HepG2 (cell line): Measurements from ENCODE around the gene NPBWR2. TPM values are rescaled to one million over a fixed set of nuclear protein-coding genes. Genes with fewer than 3 reads are reported as not detected.
A peak's percentile ranks its signal among the peaks of the same experiment; 100 is the strongest.

ENCODE experiments used
- HOXD1 ChIP-seq: sonication (generic); formaldehyde crosslinking; IDR thresholded peaks from 2 replicates; pipeline ENCODE4 v1.5.0; 2020; ENCODE audit warnings: missing genetic modification reagents
- KAT7 ChIP-seq: IDR thresholded peaks from 2 replicates; pipeline ENCODE4 v1.6.1; 2018; ENCODE audit warnings: borderline replicate concordance, missing compliant biosample characterization
- RFX3 ChIP-seq: IDR thresholded peaks from 2 replicates; pipeline ENCODE4 v1.6.1; 2016; ENCODE audit warnings: missing biosample characterization, missing genetic modification reagents
- SMAD1 ChIP-seq: sonication (generic); formaldehyde crosslinking; IDR thresholded peaks from 2 replicates; pipeline ENCODE4 v1.4.0; 2020; ENCODE audit warnings: missing genetic modification reagents, low read depth, mild to moderate bottlenecking, borderline replicate concordance
- SMAD9 ChIP-seq: sonication (generic); formaldehyde crosslinking; IDR thresholded peaks from 2 replicates; pipeline ENCODE4 v1.5.1; 2020; ENCODE audit warnings: mild to moderate bottlenecking, missing genetic modification reagents
- TCF12 ChIP-seq, 2 experiments: fragments of 450-650 bp in 1 of 2; sonication (generic) in 1 of 2; formaldehyde crosslinking in 1 of 2; IDR thresholded peaks; 2 replicates each; pipeline versions ENCODE4 v1.6.1 to v1.8.0; 2017 to 2022; ENCODE audit warnings: antibody characterized with exemption in 1 of 2, mild to moderate bottlenecking in 1 of 2, missing genetic modification reagents in 1 of 2, moderate library complexity in 1 of 2
- ZNF260 ChIP-seq: sonication (generic); formaldehyde crosslinking; IDR thresholded peaks from 2 replicates; pipeline ENCODE4 v1.4.0; 2020; ENCODE audit warnings: missing genetic modification reagents, low read depth, mild to moderate bottlenecking, borderline replicate concordance
- ZNF556 ChIP-seq: sonication (generic); formaldehyde crosslinking; IDR thresholded peaks from 2 replicates; pipeline ENCODE4 v1.4.0; 2020; ENCODE audit warnings: mild to moderate bottlenecking, missing genetic modification reagents, borderline replicate concordance
- ZNF883 ChIP-seq: sonication (generic); formaldehyde crosslinking; IDR thresholded peaks from 2 replicates; pipeline ENCODE4 v1.5.1; 2020; ENCODE audit warnings: mild to moderate bottlenecking, missing genetic modification reagents; ENCODE audit errors: not compliant biosample characterization
- polyA plus RNA-seq, 8 experiments: library from polyadenylated mRNA; depleted of rRNA in 3 of 8; stranded (reverse) in 7 of 8; unstranded in 1 of 8; fragments of >200 nt; fragmentation: Illumina TruSeq in 4 of 8; extraction: Trizol in 4 of 8; gene quantifications; 2 replicates each; pipeline versions ENCODE4 v1.2.1 to v1.2.3, GENCODE V29; 2011 to 2016; ENCODE audit warnings: low read depth in 4 of 8, missing spikeins in 1 of 8, mixed read lengths in 1 of 8; ENCODE audit not compliant: insufficient read depth in 1 of 8
- total RNA-seq, 5 experiments: library from RNA; depleted of rRNA; stranded (reverse); fragments of >200 nt; fragmentation: Illumina TruSeq; extraction: Trizol; gene quantifications; 2 replicates each; pipeline ENCODE4 v1.2.3, GENCODE V29; 2016; ENCODE audit warnings: low read depth in 1 of 5
- TF ChIP-seq, protein P1 (sequence below): sonication (generic); formaldehyde crosslinking; IDR thresholded peaks from 2 replicates; pipeline ENCODE4 v1.5.0; 2020; ENCODE audit warnings: mild to moderate bottlenecking, missing genetic modification reagents
- TF ChIP-seq, protein P2 (sequence below): sonication (generic); formaldehyde crosslinking; conservative IDR thresholded peaks from 2 replicates; pipeline ENCODE4 v1.4.0; 2020; ENCODE audit warnings: missing genetic modification reagents
- TF ChIP-seq, protein P3 (sequence below): sonication (generic); formaldehyde crosslinking; IDR thresholded peaks from 2 replicates; pipeline ENCODE4 v1.4.0; 2020; ENCODE audit warnings: mild to moderate bottlenecking, missing genetic modification reagents
- TF ChIP-seq, protein P4 (sequence below): IDR thresholded peaks from 2 replicates; pipeline ENCODE4 v1.6.1; 2012; ENCODE audit warnings: low read depth, low read length, improper control_type of control experiment
- TF ChIP-seq, protein P5 (sequence below): sonication (generic); formaldehyde crosslinking; IDR thresholded peaks from 2 replicates; pipeline ENCODE4 v1.5.1; 2020; ENCODE audit warnings: mild to moderate bottlenecking, missing genetic modification reagents, moderate library complexity
- TF ChIP-seq, protein P6 (sequence below): sonication (generic); formaldehyde crosslinking; IDR thresholded peaks from 2 replicates; pipeline ENCODE4 v1.5.0; 2020; ENCODE audit warnings: missing genetic modification reagents

Gene NPBWR2
- total and polyA plus RNA-seq, 2 of the 13 experiments (the other 11 are each of a cell fraction or from before 2014, with no cell fraction given), result not detected

DNA sequence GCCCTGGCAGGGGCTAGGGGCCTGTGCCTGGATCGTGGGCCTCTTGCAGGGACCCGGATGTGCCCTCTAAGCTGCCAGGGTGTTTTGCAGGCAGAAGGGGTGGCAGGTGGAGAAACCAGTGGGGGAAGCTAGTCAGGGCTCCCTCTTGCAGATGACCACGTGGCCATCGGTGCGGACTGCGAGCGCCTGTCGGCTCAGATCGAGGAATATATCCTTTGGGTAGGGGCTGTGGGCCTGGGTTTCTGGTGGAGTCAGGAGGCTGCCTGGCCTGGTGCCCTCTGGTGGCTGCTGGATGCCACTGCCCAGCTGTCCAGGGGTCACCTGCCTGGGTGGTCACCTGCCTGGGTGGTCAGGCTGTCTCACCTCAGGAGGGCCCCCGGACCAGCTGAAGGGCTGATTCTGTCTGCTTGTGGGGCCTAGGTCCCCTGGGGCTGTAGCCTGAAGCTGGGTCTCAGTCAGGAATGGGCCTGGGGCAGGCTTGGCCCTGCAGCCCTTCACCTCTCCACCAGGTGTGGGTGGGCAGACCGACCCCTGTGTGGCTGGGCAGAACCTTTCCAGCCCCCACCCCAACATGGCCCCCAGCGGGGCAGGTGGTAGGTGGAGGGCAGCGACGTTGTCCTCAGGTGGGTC, 37.6 kb downstream of the NPBWR2 start (continued):
- TF ChIP-seq, protein P1, sequence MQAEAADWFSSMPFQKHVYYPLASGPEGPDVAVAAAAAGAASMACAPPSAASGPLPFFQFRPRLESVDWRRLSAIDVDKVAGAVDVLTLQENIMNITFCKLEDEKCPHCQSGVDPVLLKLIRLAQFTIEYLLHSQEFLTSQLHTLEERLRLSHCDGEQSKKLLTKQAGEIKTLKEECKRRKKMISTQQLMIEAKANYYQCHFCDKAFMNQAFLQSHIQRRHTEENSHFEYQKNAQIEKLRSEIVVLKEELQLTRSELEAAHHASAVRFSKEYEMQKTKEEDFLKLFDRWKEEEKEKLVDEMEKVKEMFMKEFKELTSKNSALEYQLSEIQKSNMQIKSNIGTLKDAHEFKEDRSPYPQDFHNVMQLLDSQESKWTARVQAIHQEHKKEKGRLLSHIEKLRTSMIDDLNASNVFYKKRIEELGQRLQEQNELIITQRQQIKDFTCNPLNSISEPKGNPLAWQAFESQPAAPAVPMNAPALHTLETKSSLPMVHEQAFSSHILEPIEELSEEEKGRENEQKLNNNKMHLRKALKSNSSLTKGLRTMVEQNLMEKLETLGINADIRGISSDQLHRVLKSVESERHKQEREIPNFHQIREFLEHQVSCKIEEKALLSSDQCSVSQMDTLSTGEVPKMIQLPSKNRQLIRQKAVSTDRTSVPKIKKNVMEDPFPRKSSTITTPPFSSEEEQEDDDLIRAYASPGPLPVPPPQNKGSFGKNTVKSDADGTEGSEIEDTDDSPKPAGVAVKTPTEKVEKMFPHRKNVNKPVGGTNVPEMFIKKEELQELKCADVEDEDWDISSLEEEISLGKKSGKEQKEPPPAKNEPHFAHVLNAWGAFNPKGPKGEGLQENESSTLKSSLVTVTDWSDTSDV (CRISPR knock-in tag), result peak; percentile 72; the same call in 1 of the 2 replicates
- TF ChIP-seq, protein P2, sequence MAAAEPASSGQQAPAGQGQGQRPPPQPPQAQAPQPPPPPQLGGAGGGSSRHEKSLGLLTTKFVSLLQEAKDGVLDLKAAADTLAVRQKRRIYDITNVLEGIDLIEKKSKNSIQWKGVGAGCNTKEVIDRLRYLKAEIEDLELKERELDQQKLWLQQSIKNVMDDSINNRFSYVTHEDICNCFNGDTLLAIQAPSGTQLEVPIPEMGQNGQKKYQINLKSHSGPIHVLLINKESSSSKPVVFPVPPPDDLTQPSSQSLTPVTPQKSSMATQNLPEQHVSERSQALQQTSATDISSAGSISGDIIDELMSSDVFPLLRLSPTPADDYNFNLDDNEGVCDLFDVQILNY (CRISPR knock-in tag), result 0 out of 2 replicates have a peak, but pooled peaks have one; percentile 61
- TF ChIP-seq TCF12 (IDR thresholded peaks at IDR 0.05) (no peak), TCF12 (CRISPR knock-in tag; IDR thresholded peaks at IDR 0.05) (peak; percentile 79; the same call in 1 of the 2 replicates), ZNF260 (CRISPR knock-in tag) (peak; percentile 31; the same call in 1 of the 2 replicates), SMAD1 (CRISPR knock-in tag) (peak; percentile 70; the same call in 1 of the 2 replicates), HOXD1 (CRISPR knock-in tag) (no peak; the same call in 1 of the 2 replicates), RFX3 (CRISPR knock-in tag) (no peak), ZNF556 (CRISPR knock-in tag) (no peak), KAT7 (CRISPR knock-in tag) (peak; percentile 62; the same call in 1 of the 2 replicates), ZNF883 (CRISPR knock-in tag) (peak; percentile 75), SMAD9 (CRISPR knock-in tag) (no peak)
- TF ChIP-seq, protein P3, sequence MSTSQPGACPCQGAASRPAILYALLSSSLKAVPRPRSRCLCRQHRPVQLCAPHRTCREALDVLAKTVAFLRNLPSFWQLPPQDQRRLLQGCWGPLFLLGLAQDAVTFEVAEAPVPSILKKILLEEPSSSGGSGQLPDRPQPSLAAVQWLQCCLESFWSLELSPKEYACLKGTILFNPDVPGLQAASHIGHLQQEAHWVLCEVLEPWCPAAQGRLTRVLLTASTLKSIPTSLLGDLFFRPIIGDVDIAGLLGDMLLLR (CRISPR knock-in tag), result peak; percentile 51; the same call in 1 of the 2 replicates
- TF ChIP-seq, protein P4, sequence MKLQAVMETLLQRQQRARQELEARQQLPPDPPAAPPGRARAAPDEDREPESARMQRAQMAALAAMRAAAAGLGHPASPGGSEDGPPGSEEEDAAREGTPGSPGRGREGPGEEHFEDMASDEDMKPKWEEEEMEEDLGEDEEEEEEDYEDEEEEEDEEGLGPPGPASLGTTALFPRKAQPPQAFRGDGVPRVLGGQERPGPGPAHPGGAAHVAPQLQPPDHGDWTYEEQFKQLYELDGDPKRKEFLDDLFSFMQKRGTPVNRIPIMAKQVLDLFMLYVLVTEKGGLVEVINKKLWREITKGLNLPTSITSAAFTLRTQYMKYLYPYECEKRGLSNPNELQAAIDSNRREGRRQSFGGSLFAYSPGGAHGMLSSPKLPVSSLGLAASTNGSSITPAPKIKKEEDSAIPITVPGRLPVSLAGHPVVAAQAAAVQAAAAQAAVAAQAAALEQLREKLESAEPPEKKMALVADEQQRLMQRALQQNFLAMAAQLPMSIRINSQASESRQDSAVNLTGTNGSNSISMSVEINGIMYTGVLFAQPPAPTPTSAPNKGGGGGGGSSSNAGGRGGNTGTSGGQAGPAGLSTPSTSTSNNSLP, result no peak
- TF ChIP-seq, protein P5, sequence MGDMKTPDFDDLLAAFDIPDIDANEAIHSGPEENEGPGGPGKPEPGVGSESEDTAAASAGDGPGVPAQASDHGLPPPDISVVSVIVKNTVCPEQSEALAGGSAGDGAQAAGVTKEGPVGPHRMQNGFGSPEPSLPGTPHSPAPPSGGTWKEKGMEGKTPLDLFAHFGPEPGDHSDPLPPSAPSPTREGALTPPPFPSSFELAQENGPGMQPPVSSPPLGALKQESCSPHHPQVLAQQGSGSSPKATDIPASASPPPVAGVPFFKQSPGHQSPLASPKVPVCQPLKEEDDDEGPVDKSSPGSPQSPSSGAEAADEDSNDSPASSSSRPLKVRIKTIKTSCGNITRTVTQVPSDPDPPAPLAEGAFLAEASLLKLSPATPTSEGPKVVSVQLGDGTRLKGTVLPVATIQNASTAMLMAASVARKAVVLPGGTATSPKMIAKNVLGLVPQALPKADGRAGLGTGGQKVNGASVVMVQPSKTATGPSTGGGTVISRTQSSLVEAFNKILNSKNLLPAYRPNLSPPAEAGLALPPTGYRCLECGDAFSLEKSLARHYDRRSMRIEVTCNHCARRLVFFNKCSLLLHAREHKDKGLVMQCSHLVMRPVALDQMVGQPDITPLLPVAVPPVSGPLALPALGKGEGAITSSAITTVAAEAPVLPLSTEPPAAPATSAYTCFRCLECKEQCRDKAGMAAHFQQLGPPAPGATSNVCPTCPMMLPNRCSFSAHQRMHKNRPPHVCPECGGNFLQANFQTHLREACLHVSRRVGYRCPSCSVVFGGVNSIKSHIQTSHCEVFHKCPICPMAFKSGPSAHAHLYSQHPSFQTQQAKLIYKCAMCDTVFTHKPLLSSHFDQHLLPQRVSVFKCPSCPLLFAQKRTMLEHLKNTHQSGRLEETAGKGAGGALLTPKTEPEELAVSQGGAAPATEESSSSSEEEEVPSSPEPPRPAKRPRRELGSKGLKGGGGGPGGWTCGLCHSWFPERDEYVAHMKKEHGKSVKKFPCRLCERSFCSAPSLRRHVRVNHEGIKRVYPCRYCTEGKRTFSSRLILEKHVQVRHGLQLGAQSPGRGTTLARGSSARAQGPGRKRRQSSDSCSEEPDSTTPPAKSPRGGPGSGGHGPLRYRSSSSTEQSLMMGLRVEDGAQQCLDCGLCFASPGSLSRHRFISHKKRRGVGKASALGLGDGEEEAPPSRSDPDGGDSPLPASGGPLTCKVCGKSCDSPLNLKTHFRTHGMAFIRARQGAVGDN, result peak; percentile 74
- TF ChIP-seq, protein P6, sequence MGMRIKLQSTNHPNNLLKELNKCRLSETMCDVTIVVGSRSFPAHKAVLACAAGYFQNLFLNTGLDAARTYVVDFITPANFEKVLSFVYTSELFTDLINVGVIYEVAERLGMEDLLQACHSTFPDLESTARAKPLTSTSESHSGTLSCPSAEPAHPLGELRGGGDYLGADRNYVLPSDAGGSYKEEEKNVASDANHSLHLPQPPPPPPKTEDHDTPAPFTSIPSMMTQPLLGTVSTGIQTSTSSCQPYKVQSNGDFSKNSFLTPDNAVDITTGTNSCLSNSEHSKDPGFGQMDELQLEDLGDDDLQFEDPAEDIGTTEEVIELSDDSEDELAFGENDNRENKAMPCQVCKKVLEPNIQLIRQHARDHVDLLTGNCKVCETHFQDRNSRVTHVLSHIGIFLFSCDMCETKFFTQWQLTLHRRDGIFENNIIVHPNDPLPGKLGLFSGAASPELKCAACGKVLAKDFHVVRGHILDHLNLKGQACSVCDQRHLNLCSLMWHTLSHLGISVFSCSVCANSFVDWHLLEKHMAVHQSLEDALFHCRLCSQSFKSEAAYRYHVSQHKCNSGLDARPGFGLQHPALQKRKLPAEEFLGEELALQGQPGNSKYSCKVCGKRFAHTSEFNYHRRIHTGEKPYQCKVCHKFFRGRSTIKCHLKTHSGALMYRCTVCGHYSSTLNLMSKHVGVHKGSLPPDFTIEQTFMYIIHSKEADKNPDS, result peak; percentile 65; the same call in 1 of the 2 replicates
